HG02798 (cell line): ENCODE data around the gene RNPC3.

ENCODE experiments used
- ATAC-seq: cut with Tn5 transposase; IDR thresholded peaks from one replicate; pipeline ENCODE4 v1.9.1; 2021; ENCODE audit warnings: mild to moderate bottlenecking; ENCODE audit not compliant: unreplicated experiment, poor library complexity

RNPC3 gene, protein sequence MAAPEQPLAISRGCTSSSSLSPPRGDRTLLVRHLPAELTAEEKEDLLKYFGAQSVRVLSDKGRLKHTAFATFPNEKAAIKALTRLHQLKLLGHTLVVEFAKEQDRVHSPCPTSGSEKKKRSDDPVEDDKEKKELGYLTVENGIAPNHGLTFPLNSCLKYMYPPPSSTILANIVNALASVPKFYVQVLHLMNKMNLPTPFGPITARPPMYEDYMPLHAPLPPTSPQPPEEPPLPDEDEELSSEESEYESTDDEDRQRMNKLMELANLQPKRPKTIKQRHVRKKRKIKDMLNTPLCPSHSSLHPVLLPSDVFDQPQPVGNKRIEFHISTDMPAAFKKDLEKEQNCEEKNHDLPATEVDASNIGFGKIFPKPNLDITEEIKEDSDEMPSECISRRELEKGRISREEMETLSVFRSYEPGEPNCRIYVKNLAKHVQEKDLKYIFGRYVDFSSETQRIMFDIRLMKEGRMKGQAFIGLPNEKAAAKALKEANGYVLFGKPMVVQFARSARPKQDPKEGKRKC

DNA sequence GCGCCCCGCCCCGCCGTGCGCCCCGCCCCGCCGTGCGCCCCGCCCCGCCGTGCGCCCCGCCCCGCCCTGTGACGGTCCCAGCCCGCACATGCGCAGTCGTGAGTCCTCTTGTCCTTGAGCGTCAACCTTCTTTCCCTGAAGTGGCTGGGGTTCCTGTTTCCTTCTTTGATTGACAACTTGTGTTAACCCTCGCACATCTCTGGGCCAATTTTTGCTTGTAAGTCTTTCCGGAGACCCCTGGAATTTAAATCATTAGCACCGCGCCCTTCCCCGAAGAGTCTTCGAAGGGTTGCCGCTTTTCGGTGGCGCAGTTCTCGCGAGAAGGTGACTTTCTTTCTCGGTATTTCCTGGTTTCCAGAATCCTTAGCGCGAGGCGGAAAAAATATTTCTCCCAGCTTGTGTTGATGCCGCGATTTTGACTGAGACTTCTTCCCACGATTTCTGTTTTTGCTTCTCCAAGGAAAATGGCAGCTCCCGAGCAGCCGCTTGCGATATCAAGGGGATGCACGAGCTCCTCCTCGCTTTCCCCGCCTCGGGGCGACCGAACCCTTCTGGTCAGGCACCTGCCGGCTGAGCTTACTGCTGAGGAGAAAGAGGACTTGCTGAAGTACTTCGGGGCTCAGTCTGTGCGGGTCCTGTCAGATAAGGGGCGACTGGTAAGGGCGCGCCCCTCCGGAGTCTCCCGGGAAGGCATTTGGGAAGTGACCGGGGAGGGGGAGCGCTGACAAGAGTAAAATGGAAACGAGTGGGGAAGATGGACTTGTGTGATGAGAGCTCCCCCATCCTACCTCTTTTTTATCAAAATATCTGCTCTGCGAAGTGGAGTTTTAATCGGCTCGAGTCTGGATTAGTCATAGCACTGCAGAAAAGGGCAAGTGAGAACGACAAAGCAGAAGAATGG is at the start of gene RNPC3:
TSS of gene RNPC3 (plus strand) at position 93 of the 901 bp plus-strand sequence. CDS start at position 465, 372 bp downstream.
- ATAC-seq: peak; percentile 83

DNA sequence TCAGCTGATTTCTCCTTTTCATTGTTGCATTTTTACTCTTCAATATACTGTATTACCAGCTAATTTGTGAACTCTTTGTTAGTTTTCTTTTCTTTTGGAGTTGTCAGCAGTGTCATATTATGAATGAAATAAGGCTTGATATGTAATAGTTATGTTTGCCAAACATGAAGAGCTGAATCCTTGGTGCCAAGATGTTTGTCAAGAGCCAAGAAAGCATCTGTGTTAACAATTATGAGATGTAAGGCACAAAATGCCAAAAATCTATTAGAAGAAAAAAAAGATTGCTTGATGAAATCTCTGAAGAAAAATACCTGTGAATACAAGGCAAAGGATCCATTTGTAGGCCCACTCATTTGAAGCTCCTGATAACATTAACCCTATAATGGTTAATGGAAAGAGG is 48.4 kb upstream of the RNPC3 start:
- no peak for ATAC-seq

DNA sequence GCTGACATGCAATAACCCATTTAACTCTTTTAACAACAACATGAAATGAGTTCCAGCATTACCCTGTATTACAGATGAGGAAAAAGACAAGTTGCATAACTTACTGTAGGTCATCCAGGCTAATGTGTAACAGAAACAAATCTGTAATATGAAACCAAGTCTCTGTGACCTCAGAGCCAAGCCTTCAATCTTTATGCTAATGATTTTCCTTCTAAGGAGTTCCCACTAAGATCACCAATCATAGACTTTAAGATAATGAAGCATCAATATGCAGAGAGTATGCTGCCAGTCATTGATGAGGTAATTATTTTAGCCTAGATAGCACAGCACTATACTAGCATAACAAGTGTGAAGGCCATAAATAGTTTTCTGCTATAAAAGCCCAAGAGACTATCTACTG is 35.6 kb upstream of the RNPC3 start:
- ATAC-seq: no peak

DNA sequence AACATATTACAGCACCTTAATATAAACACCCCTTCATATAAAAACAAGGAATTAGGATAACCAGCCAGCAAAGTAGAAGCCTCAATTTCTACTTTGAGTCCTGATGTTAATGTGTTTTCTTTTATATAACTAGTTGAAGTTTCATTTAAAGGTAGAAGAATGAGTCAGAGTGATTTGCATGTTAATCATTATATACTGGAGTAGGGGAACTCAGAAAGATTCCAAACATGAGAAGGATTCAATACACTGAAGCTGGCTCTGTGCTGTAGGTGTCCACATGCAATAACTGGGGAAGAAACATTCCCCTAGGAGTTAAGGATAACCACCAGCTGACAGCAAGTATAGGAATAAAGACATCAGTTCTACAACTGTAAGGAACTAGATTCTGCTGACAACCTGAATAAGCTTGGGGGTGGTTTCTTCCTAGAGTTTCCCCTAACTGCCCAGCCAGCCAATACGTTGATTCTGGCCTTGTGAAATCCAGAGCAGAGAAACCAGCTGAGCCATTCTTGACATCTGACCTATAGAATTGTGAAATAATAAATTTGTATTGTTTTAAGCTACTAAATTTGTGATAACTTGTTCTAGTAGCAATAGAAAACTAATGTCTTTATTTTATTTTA is 33.4 kb upstream of the RNPC3 start:
- no peak for ATAC-seq

DNA sequence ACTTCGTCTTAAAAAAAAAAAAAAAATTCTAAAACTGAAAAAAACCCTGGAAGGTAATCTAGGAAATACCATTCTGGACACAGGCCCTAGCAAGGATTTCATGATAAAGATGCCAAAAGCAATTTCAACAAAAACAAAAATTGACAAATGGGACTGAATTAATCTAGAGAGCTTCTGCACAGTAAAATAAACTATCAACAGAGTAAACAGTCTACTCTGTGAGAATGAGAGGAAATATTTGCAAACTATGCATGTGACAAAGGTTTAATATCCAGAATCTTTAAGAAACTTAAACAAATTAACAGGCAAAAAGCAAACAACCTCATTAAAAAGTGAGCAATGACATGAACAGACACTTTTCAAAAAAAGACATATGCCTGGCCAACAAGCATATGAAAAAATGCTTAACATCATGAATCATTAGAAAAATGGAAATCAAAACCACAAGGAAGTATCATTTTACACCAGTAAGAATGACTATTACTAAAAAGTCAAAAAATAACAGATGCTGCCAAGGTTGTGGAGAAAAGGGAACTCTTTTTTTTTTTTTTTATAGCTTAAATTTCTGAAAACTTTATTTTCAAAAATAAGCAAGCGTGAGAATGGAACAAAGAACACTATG is 29.4 kb upstream of the RNPC3 start:
- no peak for ATAC-seq

DNA sequence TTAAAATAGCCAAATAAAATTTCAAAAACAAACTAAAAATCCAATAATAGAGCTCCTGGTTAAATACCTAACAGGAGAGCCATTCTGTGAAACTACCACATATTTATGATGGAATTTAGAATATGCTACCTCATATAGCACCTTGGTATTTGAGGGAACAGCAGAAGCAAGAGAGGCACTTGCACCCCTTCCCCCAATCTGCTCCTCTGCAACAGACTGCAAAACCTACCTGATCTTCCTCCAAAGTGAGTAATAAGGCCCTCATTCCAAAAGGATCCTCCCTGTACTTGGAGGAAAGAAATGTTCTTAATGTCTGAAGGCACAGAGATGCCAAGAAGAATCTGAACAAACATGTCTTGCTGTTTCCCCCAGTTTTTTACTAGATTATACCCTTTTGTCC is 28.1 kb upstream of the RNPC3 start:
- no peak for ATAC-seq

DNA sequence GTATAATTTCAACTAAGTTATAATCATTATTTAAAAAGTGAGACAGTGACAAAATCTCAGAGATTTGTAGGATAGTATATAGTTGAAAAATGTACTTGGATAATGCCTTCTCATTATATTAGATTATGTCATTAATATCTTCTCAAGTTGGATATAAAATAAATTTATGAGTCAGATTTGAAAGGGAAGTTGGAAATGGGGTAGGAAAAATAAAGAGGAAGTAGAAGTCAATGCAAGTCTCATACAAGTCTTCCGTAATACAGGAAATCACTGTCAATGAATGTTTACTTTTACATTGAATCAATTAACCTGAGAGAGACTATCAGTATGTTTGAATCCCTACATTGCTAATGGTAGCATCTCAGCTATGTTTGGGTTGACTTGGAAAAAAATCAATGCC is 16.2 kb upstream of the RNPC3 start:
- no peak for ATAC-seq

DNA sequence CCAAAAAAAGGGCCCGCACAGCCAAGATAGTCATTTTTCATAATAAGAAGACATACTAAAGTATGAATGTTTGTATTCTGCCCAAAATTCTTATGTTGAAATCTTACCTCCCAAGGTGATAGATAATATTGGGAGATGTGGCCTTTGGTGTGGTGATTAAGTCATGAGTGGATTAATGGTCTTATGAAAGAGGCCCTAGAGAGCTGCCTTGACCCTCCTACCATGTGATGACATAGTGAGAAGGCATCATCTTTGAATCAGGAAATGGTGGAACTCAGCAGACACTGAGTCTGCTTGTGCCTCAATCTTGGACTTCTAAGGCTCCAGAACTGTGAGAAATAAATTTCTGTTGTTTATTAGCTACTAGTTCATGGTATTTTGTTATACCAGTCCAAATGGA is 11.8 kb upstream of the RNPC3 start:
- no peak for ATAC-seq

DNA sequence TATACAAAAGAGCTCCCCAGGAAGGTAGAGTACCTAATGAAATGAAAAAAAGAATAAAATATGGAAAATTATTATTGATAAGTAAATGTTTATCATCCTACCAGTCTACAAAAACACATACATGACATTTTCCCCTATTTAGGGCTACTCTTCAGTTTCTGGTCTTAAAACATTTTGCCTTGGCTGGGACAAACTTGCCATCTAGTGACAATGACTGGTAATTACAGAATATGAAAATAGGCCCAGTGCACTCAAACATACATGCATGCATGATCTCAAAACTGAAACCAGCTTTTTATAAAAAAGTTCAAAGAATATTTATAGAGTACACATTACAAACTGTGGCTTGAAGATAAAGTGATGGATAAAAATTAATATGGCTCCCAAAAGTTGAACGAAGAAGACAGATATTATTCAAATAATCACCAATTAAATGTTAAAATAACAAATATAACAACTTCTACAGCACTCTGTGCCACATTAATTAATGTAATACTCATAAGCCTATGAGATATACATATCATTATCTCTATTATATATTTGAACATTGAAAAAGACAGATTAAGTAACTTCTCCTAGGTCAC is 10.5 kb upstream of the RNPC3 start:
- peak; percentile 84 for ATAC-seq

DNA sequence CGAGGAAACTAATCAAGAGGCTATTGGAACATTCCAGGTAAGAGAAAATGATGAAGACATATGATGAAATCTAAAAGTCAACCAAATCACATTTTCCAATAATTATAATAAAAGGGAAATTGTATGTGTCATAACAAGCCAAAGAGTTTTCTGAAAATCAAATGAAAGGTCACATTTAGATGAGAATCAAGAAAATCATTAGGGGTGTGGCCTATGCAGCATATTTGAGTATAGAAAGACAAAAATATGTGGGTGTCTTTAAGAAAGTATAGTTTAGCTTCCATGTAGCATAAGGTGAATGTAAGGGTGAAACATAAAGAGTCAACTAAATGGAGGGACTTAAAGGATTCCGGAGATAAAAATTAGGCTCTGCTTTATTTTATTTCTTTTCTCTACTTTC is 9.2 kb upstream of the RNPC3 start:
- ATAC-seq: no peak

DNA sequence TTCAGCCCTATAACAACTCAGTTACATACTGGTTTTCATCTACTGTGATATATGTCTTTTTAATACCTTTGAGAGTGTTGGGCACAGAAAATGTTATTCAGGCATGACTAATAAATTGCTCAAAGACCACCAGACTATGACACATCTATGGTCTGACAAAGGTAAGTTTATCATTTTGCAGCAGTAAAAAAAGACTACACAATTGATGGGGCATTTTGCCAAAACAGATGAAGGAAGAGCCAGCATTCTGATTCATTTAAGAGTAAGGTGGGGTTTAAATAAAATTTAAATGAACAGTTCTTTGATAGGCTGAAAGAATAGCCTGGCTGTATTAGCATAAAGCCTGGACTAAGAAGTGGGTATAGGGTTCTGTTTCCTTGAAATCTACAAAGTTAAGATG is 8.8 kb upstream of the RNPC3 start:
- no peak for ATAC-seq

DNA sequence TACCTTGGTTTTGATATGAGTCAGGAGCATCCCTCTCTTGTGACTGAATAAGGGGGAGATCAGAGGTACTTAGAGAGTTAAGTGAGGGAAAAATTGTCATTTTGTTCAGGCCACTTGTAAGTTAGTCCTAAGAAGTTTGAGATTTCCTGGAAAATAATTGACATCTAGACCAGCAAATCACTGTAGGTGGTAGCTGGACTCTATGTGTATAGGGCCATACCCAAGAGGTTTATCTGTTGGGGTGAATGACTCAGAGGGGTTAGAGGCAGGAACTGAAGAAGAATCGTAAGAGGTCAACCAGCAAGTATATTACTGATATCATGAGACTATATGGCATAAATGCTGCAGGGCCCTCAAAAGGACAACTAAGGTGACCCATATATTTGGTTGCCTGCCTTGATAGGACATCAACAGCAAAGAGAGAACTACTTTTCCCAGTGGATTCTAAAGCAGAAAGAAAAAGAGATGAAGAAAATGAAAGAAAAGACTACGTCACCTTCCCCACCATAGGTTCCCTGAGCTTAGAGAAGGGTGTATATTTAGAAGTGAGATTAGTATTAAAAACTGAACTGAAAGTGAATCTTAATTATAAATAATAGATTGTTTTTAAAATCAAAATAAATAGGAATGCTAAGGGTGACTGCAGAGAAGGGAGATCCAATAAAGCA is 8.0 kb upstream of the RNPC3 start:
- peak; percentile 82 for ATAC-seq

DNA sequence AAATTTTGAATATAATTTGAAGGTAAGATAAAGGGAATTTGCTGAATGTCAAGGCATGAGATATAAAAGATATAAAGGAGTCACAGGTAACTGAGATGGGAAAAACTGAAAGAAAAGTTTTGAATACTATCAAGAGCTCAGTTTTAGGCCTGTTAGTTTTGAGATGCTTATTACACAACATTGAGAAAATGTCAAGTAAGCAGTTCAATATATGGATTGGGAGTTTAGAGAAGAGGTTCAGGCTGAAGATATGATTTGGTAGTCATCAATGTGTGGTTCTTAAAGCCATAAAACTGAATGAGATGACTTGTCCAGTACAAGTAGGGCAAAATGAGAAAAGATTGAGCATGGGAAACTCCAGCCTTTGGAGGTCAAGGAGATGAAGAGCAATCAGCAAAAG is 4.7 kb upstream of the RNPC3 start:
- ATAC-seq: no peak

DNA sequence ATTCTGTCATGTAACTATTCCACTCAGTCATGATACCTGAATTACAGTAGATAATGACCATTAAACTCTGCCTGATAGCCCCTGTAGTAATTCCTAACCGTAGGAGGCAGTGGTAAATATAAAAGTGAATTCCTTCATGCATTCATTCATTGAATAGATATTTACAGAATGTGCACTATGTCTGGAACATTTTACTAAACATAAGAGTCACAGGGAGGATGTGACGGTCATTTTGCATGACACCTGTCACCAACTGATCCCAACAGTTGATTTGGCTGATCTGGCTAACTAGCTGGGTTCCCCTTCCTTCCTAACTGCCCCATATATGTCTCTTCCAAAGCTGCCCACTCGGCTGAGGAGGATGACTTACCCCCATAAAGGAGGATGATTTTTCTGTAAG is 2.2 kb upstream of the RNPC3 start:
- ATAC-seq: no peak

DNA sequence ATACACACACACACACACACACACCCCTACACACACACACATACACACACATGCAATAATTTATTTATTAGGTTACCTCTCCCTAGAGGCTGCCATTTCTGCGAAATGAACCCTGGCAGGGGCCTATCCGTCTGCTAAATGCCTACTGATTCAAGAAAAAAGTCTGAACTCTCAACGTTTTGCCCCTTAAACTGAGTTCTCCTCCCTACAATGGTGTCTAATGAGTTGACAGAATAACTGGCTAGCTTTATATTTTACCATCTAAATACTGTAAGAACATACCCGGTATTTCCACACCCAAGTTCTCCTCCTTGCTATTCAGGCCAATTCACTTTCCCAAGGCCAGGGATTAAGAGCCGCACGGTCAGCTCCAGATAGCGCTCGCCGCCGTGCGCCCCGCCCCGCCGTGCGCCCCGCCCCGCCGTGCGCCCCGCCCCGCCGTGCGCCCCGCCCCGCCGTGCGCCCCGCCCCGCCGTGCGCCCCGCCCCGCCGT is 339 bp upstream of the RNPC3 start:
- ATAC-seq: peak; percentile 62

DNA sequence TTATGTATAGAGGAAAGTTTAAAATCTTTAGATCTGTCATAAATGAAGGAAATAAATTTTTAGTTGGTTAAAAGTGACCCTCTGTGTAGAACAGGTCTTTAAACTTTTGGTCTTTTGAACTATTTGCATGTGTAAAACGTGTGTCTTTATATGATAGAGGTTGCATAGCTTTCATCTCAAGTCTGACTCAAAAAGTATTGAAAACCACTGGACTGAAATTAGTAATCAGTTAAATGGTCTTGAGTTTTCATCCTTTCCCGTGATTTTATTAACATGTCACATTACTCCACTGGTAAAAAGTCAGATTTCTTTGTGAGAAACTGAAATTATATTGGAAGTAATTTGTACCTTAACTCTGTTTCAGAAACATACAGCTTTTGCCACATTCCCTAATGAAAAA is 1.8 kb downstream of the RNPC3 start:
- no peak for ATAC-seq

DNA sequence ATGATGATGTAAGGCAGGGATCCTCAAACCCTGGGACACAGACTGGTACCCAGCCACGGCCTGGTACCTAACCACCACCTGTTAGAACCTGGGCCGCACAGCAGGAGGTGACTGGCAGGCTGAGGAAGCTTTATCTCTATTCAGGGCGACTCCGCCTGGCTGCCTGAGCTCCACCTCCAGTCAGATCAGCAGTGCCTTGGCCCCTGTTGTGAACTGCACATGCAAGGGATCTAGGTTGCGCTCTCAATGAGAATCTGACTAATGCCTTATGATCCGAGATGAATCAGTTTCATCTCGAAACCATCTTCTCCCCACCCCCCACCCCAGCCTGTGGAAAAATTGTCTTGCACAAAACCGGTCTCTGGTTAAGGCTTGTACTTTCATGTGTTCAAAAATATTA is 4.2 kb downstream of the RNPC3 start:
- ATAC-seq: no peak

DNA sequence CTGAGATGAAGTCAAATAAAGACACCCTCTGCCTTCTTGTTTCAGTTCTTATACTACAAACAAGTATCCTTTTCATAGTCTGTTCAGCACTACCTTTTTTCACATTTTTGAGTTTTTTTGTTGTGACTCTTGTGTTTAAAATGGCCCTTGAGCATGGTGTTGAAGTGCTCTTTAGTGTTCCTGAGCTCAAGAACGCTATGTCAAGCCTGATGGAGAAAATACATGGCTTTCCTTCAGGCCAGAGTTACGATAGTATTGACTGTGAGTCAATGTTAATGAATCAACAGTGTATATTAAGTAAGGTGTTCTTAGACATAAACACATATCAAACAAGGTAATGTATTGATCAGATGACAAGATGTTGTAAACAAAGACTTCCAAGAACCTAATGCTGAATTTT is 12.7 kb downstream of the RNPC3 start:
- ATAC-seq: no peak

DNA sequence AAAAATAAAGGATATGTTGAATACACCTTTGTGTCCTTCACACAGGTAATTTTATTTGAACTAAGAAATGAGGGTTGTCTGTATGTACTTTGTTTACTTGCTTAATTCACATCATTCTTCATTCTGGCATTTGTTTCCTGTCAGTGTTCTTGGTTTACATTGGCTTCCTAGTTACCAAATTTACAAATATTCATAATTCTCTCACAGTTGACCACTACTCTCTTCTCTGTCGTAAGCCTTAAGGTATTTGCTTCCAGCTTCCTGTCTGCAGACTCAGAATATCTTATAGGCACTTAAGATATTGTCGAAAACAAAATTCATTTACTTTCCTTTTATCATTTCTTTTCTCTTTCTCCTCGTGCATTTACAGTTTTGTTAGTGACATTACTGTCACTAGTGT is 15.9 kb downstream of the RNPC3 start:
- no peak for ATAC-seq
